ENCODE results near the gene IFRD1. TPM values are rescaled to one million over a fixed set of nuclear protein-coding genes. Genes with fewer than 3 reads are reported as not detected.
"Not testable (repeated sequence)": the region's sequence is repeated elsewhere in the genome, so short reads cannot be mapped to it uniquely, and the experiment has no call there.

Gene IFRD1
- total RNA-seq, 1 donor from 2014 or later = 15.1 TPM

DNA sequence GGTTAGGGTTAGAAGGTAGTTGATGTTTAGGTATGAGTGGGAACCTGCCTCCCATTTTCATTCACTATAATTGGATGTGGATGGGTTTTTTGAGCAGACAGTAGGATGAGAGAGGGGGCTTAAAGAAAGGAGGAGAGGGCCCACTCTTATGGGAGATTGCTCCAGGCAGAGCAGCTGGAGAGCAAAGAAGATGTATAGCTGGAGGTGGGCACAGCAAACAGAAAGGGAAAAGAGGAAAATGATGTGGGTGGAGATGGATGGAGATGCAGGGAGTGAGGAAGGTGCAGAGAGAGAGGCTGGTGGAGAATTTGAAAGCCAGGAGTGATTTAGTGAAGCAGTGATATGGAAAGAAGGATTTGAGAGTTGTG is 60.5 kb downstream of the IFRD1 start:
- no peaks in the 10 kb centered on the region for H3K27me3 ChIP-seq (ENCODE audit: control insufficient read depth in 3 of 3, insufficient read depth in 3 of 3, low read length in 3 of 3)
- H3K9ac ChIP-seq (ENCODE audit: low read depth in 1 of 3, low read length in 3 of 3) = no peak overlapping the region
- H3K4me1 ChIP-seq (ENCODE audit: control insufficient read depth in 3 of 3, insufficient read depth in 3 of 3, low read length in 3 of 3) = peaks cover 0 to 5% (median 0%) of the 10 kb centered on the region in 3 donors
- H3K4me3 ChIP-seq (ENCODE audit: low read length in 3 of 3) = no peak overlapping the region
- H3K27ac ChIP-seq (ENCODE audit: low read depth, low read length) = no peak overlapping the region
- no peaks in the 10 kb centered on the region for H3K9me3 ChIP-seq (ENCODE audit: control insufficient read depth in 3 of 3, low read length in 3 of 3)
- H3K36me3 ChIP-seq (ENCODE audit: control insufficient read depth in 3 of 3, insufficient read depth in 3 of 3, low read length in 3 of 3) = no peaks in the 10 kb centered on the region

DNA sequence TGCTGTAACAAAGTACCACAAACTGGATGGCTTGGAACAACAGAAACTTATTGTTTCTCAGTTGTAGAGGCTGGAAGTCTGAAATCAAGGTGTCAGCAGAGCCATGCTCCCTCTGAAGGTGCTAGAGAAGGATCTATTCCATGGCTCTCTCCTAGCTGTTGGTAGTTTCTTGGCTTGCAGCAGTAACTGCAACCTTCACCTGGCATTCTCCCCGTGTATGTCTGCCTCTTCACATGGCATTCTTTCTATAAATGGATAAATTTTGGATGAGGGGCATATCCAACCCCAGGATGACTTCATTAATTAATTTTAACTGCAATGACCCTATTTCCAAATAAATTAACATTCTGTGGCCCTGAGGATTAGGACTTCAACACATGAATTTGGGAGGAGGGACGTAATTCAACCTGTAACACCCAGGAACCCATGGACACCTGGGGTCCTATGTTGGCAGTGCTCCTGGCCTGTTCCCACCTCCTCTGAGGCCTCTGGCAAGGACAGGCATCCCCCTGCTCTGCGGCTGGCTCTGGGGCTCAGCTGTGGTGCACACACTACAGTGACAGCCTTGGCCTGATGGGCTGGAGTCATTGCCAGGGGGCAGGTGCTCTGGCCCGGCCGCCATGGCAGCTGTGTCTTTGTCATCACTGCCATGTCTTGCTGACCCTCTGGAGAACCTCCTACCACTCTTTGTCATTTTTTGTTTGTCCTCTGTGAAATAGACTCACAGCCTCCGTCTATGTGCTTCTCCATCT is 61.4 kb downstream of the IFRD1 start:
- Histone ChIP-seq H3K4me3 (ENCODE audit: low read length in 3 of 3) (no peak overlapping the region), H3K27ac (ENCODE audit: low read depth, low read length) (no peak overlapping the region), H3K4me1 (ENCODE audit: control insufficient read depth in 3 of 3, insufficient read depth in 3 of 3, low read length in 3 of 3) (peaks cover 0 to 5% (median 0%) of the 10 kb centered on the region in 3 donors), H3K27me3 (ENCODE audit: control insufficient read depth in 3 of 3, insufficient read depth in 3 of 3, low read length in 3 of 3) (no peaks in the 10 kb centered on the region), H3K9me3 (ENCODE audit: control insufficient read depth in 3 of 3, low read length in 3 of 3) (no peaks in the 10 kb centered on the region), H3K9ac (ENCODE audit: low read depth in 1 of 3, low read length in 3 of 3) (no peak overlapping the region), H3K36me3 (ENCODE audit: control insufficient read depth in 3 of 3, insufficient read depth in 3 of 3, low read length in 3 of 3) (no peaks in the 10 kb centered on the region)

DNA sequence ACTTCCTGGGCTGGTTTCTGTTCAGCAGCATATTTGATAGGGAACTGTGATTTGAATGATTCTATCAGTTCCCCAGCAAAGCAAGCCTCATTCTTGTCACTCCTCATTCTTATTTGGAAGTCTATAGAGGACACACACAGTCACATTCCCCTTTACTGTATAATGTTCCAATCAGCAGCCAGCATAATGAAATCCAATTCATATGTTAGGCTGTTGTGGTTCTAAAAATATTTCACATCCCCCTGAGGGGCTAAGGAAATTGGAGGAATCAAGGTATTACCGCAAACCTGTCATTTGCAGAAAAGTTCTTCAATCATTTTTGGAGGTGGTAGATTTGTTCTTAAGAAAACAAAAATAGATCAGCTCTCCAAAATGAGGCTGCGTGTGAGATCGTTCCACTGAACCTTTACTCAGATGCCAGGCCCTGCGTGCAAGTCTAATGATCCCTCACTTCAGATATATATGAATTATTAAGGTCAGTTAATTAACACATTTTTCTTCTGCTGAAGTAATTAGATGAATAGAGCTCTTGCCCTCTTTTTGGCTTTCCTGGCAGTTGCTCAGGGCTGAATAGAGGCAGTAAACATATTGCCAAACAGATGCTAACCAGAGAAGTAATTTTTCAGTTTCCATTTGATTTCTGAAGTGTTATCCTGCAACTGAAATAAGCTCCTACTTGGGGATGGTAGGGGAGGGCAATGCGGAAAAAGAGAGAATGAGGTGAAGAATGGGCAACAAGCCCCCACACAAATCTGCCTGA is 62.4 kb downstream of the IFRD1 start:
- H3K4me3 ChIP-seq (ENCODE audit: low read length in 3 of 3) = no peak overlapping the region
- no peak overlapping the region for H3K27ac ChIP-seq (ENCODE audit: low read depth, low read length)
- no peaks in the 10 kb centered on the region for H3K36me3 ChIP-seq (ENCODE audit: control insufficient read depth in 3 of 3, insufficient read depth in 3 of 3, low read length in 3 of 3)
- no peaks in the 10 kb centered on the region for H3K27me3 ChIP-seq (ENCODE audit: control insufficient read depth in 3 of 3, insufficient read depth in 3 of 3, low read length in 3 of 3)
- H3K9ac ChIP-seq (ENCODE audit: low read depth in 1 of 3, low read length in 3 of 3) = no peak overlapping the region
- H3K4me1 ChIP-seq (ENCODE audit: control insufficient read depth in 3 of 3, insufficient read depth in 3 of 3, low read length in 3 of 3) = peaks cover 0 to 5% (median 0%) of the 10 kb centered on the region in 3 donors
- no peaks in the 10 kb centered on the region for H3K9me3 ChIP-seq (ENCODE audit: control insufficient read depth in 3 of 3, low read length in 3 of 3)

DNA sequence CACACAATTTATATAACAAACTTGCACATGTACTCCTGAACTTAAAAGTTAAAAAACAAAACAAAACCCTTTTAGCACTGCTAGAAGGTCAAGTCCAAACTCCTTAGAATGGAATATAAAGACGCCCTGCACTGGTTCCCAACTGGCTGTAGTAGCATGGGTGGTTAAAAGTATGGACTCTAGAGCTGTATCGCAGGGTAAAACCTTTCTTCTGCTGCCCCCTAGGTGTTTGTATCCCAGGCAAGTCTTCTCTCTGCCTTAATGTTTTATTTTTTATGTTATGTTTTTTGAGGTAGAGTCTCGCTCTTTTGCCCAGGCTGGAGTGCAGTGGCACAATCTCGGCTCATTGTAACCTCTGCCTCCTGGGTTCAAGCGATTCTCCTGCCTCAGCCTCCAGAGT is 65.7 kb downstream of the IFRD1 start:
- Histone ChIP-seq H3K27ac (ENCODE audit: low read depth, low read length) (no peak overlapping the region), H3K9me3 (ENCODE audit: control insufficient read depth in 3 of 3, low read length in 3 of 3) (no peaks in the 10 kb centered on the region), H3K4me1 (ENCODE audit: control insufficient read depth in 3 of 3, insufficient read depth in 3 of 3, low read length in 3 of 3) (peaks cover 0 to 5% (median 0%) of the 10 kb centered on the region in 3 donors), H3K27me3 (ENCODE audit: control insufficient read depth in 3 of 3, insufficient read depth in 3 of 3, low read length in 3 of 3) (no peaks in the 10 kb centered on the region), H3K4me3 (ENCODE audit: low read length in 3 of 3) (no peak overlapping the region), H3K9ac (ENCODE audit: low read depth in 1 of 3, low read length in 3 of 3) (no peak overlapping the region), H3K36me3 (ENCODE audit: control insufficient read depth in 3 of 3, insufficient read depth in 3 of 3, low read length in 3 of 3) (no peaks in the 10 kb centered on the region)

DNA sequence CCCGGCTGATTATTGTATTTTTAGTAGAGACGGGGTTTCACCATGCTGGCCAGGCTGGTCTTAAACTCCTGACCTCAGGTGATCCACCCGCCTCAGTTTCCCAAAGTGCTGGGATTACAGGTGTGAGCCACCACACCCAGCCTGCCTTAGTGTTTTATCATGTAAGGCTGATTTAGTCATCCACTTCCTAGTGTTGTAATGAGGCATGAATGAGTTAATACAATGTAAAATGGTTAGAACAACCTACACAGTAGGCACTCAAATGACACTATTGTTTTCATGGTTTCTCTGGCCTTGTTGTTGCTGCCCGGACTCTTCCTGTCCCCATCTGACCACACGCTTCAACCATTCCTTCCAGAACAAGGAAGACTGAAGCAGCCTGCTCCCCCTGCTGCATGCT is 66.2 kb downstream of the IFRD1 start:
- H3K27me3 ChIP-seq (ENCODE audit: control insufficient read depth in 3 of 3, insufficient read depth in 3 of 3, low read length in 3 of 3); H3K9ac ChIP-seq (ENCODE audit: low read depth in 1 of 3, low read length in 3 of 3); H3K4me3 ChIP-seq (ENCODE audit: low read length in 3 of 3); H3K36me3 ChIP-seq (ENCODE audit: control insufficient read depth in 3 of 3, insufficient read depth in 3 of 3, low read length in 3 of 3); H3K9me3 ChIP-seq (ENCODE audit: control insufficient read depth in 3 of 3, low read length in 3 of 3); H3K27ac ChIP-seq (ENCODE audit: low read depth, low read length); H3K4me1 ChIP-seq (ENCODE audit: control insufficient read depth in 3 of 3, insufficient read depth in 3 of 3, low read length in 3 of 3): not testable (repeated sequence)

DNA sequence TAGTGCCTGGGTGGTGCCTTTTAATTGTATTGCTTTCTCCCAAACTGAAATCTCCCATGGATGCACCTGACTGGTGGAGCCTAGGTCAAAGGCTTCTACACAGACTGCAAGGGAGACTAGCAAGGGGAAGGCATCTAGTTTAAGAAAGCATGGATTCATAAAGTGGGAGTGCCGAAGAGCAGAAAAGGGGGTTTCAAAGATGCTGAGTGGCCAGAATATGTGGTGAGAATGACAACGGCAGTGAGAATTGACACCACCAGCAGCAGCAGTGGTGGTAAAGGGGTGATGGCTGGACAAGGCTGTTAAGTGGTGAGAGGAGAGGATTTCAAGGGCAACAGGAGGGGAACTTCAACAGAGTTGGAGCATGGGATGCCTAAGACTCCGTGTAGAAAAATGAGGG is 67.2 kb downstream of the IFRD1 start:
- Histone ChIP-seq H3K27me3 (ENCODE audit: control insufficient read depth in 3 of 3, insufficient read depth in 3 of 3, low read length in 3 of 3) (no peaks in the 10 kb centered on the region), H3K9ac (ENCODE audit: low read depth in 1 of 3, low read length in 3 of 3) (no peak overlapping the region), H3K4me3 (ENCODE audit: low read length in 3 of 3) (no peak overlapping the region), H3K4me1 (ENCODE audit: control insufficient read depth in 3 of 3, insufficient read depth in 3 of 3, low read length in 3 of 3) (no peaks in the 10 kb centered on the region), H3K9me3 (ENCODE audit: control insufficient read depth in 3 of 3, low read length in 3 of 3) (no peaks in the 10 kb centered on the region), H3K27ac (ENCODE audit: low read depth, low read length) (no peak overlapping the region), H3K36me3 (ENCODE audit: control insufficient read depth in 3 of 3, insufficient read depth in 3 of 3, low read length in 3 of 3) (no peaks in the 10 kb centered on the region)

DNA sequence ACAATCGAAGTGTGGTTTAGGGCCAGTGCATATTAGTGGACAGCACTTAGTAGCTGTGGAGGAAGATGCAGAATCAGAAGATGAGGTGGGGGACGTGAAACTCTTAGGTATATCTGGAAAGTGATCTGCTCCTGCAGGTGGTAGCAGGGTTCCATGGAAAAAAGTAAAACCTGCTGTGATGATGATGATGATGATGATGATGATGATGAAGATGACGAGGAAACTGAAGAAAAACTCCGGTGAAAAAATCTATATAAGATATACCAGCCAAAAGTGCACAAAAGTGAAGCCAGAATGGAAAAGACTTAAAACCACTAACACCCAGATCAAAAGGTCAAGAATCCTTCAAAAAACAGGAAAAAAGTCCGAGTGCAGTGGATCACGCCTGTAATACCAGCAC is 70.5 kb downstream of the IFRD1 start:
- H3K9me3 ChIP-seq (ENCODE audit: control insufficient read depth in 3 of 3, low read length in 3 of 3) = no peaks in the 10 kb centered on the region
- no peak overlapping the region for H3K4me3 ChIP-seq (ENCODE audit: low read length in 3 of 3)
- H3K4me1 ChIP-seq (ENCODE audit: control insufficient read depth in 3 of 3, insufficient read depth in 3 of 3, low read length in 3 of 3) = no peaks in the 10 kb centered on the region
- H3K27ac ChIP-seq (ENCODE audit: low read depth, low read length) = no peak overlapping the region
- no peaks in the 10 kb centered on the region for H3K27me3 ChIP-seq (ENCODE audit: control insufficient read depth in 3 of 3, insufficient read depth in 3 of 3, low read length in 3 of 3)
- H3K36me3 ChIP-seq (ENCODE audit: control insufficient read depth in 3 of 3, insufficient read depth in 3 of 3, low read length in 3 of 3) = no peaks in the 10 kb centered on the region
- no peak overlapping the region for H3K9ac ChIP-seq (ENCODE audit: low read depth in 1 of 3, low read length in 3 of 3)

DNA sequence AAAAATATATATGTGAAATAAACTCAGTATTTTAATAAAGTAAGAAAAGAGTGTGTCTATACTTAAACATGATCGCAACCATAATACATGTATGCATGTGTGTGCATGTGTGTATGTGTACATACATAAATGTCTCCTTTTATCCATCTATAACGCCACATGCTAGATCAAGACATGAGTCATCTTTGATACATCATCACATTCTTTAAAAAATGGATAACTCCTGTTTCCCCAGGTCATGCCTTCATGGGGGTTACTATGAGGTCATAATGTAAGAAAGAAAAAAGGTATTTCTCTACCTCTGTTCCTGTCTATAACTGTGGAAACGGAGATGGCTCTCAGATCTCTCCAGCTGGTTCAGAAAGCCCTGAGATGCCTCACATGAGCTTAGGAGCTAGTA is 71.7 kb downstream of the IFRD1 start:
- Histone ChIP-seq H3K27me3 (ENCODE audit: control insufficient read depth in 3 of 3, insufficient read depth in 3 of 3, low read length in 3 of 3) (no peaks in the 10 kb centered on the region), H3K4me3 (ENCODE audit: low read length in 3 of 3) (no peak overlapping the region), H3K27ac (ENCODE audit: low read depth, low read length) (no peak overlapping the region), H3K4me1 (ENCODE audit: control insufficient read depth in 3 of 3, insufficient read depth in 3 of 3, low read length in 3 of 3) (no peaks in the 10 kb centered on the region), H3K9ac (ENCODE audit: low read depth in 1 of 3, low read length in 3 of 3) (no peak overlapping the region), H3K36me3 (ENCODE audit: control insufficient read depth in 3 of 3, insufficient read depth in 3 of 3, low read length in 3 of 3) (no peaks in the 10 kb centered on the region), H3K9me3 (ENCODE audit: control insufficient read depth in 3 of 3, low read length in 3 of 3) (no peaks in the 10 kb centered on the region)

DNA sequence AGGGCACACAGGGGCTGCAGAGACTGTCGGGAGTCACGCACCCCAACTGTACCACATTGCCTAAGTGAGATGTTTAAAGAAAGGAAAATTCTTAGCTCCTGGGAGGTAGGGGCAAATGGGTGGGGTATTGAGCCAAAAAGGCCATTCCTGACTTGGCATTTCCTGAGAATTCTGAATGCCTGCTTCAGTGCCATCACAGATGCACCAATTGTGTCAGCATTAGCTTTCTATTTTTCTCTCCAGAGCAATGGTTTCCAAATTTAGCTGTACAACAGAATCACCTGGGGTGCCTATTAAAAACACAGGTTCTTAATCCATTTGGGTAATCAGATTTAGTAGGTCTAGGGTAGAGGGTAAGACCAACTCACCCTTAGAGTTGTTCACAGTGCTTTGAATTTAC is 73.6 kb downstream of the IFRD1 start:
- no peak overlapping the region for H3K27ac ChIP-seq (ENCODE audit: low read depth, low read length)
- no peaks in the 10 kb centered on the region for H3K27me3 ChIP-seq (ENCODE audit: control insufficient read depth in 3 of 3, insufficient read depth in 3 of 3, low read length in 3 of 3)
- H3K4me1 ChIP-seq (ENCODE audit: control insufficient read depth in 3 of 3, insufficient read depth in 3 of 3, low read length in 3 of 3) = no peaks in the 10 kb centered on the region
- H3K9me3 ChIP-seq (ENCODE audit: control insufficient read depth in 3 of 3, low read length in 3 of 3) = no peaks in the 10 kb centered on the region
- H3K36me3 ChIP-seq (ENCODE audit: control insufficient read depth in 3 of 3, insufficient read depth in 3 of 3, low read length in 3 of 3) = no peaks in the 10 kb centered on the region
- no peak overlapping the region for H3K4me3 ChIP-seq (ENCODE audit: low read length in 3 of 3)
- H3K9ac ChIP-seq (ENCODE audit: low read depth in 1 of 3, low read length in 3 of 3) = no peak overlapping the region

Data from skeletal muscle tissue (tissue), 4 donors.